ENCODE measurements around the gene CDC42SE2.

DNA sequence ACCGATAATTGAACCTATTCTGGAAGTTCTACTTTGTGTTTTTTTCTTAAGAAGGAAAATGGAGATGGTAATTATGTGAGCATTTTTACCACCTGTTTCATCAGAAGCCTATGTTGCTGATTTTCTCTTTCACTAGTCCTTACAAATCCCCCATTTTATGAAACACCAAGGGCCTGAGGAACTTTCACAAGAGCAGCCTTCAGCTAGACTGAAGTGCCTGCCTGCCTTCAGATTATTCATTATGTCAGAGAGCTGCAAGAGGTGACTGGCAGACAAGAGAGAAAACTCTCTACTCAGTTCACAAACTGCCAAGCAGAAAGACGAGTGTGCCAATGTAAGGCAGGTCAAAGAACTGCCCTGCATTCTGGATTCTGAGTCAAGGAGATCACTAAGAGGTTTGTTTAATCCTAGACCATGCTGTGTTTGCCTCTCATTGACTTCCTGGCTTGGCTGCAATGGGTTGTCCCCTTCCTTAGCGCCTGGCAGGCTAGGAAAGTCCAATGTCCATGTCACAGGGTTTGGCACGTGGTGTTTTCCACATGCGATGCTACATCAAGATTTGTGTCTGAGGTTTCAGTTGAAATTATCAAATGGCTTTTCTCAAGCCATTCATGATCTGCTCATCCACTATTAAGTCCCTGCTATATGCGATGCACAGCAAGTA, 143.3 kb downstream of the CDC42SE2 start:
- TF ChIP-seq, protein P1, sequence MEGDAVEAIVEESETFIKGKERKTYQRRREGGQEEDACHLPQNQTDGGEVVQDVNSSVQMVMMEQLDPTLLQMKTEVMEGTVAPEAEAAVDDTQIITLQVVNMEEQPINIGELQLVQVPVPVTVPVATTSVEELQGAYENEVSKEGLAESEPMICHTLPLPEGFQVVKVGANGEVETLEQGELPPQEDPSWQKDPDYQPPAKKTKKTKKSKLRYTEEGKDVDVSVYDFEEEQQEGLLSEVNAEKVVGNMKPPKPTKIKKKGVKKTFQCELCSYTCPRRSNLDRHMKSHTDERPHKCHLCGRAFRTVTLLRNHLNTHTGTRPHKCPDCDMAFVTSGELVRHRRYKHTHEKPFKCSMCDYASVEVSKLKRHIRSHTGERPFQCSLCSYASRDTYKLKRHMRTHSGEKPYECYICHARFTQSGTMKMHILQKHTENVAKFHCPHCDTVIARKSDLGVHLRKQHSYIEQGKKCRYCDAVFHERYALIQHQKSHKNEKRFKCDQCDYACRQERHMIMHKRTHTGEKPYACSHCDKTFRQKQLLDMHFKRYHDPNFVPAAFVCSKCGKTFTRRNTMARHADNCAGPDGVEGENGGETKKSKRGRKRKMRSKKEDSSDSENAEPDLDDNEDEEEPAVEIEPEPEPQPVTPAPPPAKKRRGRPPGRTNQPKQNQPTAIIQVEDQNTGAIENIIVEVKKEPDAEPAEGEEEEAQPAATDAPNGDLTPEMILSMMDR (IDR thresholded peaks at IDR 0.05), result no peak
- no peak for TF ChIP-seq POLR2A (IDR thresholded peaks at IDR 0.05)
